Stimulated activated CD4-positive, alpha-beta T cell treated with anti-CD3 and anti-CD28 coated beads, Interleukin-2, amount 100 ng/mL, for 4 hours (primary cell): Measurements from ENCODE around the gene ZNF438.

Experiments
- DNase-seq: peaks from one replicate; pipeline ENCODE4 v3.0.0-alpha.2; 2020; ENCODE audit warnings: low read depth

The ZNF438 gene

GRCh38 chr10:30848396-30849032, 183.2 kb downstream of the ZNF438 start:
- DNase-seq, result no peak

DNA sequence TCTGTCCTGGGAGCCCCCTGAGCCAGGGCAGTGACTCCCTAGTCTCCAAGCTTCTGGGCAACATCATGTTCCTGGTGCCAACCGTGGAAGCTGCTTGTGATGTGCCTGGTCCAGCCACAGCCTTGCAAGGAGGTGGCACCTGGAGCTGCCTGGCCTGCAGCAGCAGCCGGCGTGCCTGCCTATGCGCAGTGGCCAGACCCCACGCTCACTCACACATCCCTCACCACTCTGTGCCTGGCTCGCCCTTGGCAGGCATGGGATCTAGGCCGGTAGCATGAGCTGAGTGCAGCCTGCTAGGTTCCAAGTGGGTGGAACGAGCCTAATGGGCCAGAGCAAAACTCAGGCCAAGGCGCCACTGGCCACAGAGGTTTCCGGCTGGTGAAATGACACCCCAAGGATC, 184.0 kb downstream of the ZNF438 start:
- no peak for DNase-seq

DNA sequence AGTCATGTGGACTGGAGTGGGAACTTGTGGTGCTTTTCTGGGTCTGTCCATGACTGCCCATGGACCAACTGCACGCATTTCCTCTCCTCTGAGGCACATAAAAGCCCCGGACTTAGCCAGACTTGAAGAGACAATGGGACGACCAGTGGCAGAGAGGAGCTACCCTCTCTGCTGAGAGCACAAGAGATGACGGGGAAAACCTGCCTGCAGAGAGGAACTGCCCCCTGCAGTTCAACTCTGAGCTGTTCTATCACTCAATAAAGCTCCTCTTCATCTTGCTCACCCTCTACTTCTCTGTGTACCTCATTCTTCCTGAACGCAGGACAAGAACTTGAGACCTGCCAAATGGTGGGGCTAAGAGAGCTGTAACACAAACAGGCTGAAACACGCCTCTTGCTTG, 184.5 kb downstream of the ZNF438 start:
- DNase-seq, result no peak

- DNase-seq, result no peak
Observed at GRCh38 chr10:30846710-30847109, 185.0 kb downstream of the ZNF438 start.

- DNase-seq, result no peak
Observed at GRCh38 chr10:30842894-30843293, 188.8 kb downstream of the ZNF438 start.

DNA sequence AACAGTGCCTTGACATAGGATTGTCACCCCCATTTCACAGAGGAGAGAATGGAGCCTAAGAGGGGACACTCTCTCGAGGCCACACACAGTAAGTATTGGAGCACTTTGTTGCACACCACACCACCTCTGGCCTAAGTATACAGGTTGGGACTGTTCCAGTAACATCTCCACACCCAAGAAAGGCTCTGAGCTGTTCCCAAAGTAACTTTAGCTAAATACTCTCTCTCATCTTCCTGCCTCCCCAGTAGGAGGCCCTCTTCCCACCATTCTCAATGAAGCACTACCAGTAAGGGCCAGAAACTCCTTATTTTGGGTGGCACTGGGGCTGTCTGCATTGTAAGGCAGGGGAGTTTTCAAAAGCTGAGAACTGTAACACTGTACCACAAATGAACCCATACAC, 189.5 kb downstream of the ZNF438 start:
- no peak for DNase-seq

DNA sequence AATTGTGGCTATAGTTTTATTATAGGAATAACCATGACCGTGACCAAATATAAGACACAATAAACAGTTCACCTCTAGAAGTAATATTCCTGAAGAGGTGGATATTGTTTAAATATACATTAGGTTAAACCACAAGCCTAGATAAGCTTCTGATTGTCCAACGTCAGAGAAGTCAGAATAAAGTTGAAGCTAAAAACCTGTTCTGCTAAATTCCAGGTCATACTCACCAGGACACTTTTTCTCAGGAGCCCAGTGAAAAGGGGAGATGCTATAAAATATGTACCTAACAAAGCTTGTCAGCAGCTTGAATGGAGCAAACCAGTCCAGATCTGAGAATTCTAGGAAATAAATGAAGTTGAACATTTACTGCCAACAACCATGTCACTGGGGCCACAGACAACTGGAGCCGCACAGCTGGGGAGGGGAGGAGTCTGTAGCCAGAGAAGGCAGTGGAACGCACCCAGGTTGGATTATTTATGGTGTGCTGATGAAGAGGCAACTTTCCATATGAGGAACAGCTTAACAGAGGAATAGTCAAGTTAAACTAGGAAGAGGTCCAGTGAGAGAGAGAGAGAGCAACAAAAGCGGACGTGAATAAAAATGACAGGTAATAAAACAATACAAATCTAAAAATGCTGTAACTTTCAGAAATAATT, 191.1 kb downstream of the ZNF438 start:
- no peak for DNase-seq

GRCh38 chr10:30839652-30840051, 192.0 kb downstream of the ZNF438 start:
- DNase-seq, result no peak

- no peak for DNase-seq
Observed at GRCh38 chr10:30836406-30836805, 195.3 kb downstream of the ZNF438 start.

GRCh38 chr10:30835146-30835545, 196.5 kb downstream of the ZNF438 start:
- no peak for DNase-seq

DNA sequence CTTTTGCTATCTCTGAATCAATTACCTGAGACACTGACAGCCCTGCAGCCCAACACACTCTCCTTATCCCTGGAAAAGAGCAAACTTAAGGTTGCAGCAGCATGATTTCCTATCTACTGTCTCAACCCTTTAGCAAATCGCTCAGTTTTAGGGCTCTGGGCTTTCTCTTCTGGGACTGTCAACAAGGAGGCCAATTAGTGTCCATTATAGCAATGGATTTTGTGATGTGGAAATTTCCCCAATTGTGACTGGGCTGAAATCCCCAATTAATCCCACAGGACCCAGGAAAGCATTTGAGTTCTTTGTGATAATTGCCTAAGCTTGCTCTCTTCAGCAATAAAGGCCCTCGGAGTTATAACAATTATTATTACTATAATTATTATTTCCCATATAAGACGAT, 197.0 kb downstream of the ZNF438 start:
- no peak for DNase-seq

DNA sequence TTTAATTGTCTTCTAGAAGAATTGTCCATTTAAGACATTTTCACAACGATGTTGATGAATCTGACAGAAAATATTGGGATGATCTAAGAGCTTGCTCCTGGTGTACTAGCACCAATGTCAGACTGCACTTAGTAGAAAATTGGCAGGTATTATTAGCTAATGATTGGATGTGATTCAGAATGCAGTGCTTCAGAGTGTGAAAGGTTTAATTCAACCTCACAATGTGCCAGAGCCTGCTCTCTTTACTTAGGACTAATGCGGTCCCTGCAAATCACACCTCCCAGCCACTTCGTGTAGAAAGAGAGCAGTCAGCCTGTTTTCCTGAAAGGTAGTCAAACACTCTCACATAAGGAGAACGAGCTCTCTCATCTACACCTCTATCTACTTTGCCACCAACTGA, 197.5 kb downstream of the ZNF438 start:
- DNase-seq, result no peak

- no peak for DNase-seq
Observed at GRCh38 chr10:30833628-30833970, 198.1 kb downstream of the ZNF438 start.

- no peak for DNase-seq
Observed at GRCh38 chr10:30832749-30833627, 198.7 kb downstream of the ZNF438 start.

DNA sequence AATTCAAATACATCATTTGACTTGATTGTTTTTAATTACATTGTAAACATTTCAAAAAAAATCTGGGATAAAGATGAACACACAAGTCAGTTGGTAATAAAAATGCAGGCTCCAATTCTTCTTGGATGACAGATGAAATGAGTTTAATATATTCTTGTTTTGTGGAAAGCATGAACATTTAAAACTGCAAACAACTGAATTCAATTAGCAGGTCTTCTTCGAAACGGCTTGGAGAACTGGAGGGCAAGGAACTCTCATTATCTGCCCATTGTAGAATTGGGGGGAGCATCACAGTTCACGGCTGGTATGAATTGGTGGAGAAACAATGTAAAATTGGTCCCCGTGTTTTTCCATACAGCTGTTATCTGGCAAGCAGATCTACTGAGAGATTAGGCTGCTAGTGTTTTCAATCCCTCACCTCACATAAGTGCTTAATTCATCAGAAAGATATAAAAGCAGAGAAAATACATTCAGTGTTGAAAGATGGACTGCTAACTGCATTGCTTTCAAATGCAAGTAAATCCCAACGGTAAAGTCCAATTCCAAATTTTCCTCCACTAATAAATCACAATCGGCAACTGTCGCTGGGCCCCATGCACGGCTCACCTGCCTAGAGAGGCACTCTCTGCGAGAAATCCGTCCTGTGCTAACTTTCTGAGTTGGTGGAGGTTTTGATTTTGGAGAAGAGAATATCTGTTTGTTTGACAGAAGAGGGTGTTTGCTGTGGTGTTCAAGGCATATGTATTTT, 199.5 kb downstream of the ZNF438 start:
- DNase-seq, result no peak

DNA sequence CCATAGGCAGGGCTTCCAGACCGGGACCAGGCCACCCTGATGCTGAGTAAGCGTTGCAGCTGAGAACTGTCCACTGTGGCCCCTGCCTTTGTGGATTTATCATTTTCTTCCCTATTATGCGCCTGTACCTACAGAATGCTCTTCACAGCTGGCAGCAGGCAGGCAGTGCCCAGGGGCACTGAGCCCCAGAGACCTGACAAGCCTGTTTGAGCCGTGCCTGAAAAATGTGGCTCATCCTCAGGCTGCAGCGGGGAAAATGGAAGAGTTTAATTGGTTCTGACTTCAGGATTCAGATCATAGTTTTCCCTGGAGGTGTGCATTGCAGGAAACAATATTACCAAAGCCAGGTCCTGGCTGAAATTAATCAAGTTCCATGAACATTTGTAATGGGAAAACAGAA, 200.2 kb downstream of the ZNF438 start:
- no peak for DNase-seq

GRCh38 chr10:30830315-30831230, 201.1 kb downstream of the ZNF438 start:
- no peak for DNase-seq

GRCh38 chr10:30829901-30830300, 201.8 kb downstream of the ZNF438 start:
- no peak for DNase-seq

GRCh38 chr10:30828680-30829079, 203.0 kb downstream of the ZNF438 start:
- no peak for DNase-seq

DNA sequence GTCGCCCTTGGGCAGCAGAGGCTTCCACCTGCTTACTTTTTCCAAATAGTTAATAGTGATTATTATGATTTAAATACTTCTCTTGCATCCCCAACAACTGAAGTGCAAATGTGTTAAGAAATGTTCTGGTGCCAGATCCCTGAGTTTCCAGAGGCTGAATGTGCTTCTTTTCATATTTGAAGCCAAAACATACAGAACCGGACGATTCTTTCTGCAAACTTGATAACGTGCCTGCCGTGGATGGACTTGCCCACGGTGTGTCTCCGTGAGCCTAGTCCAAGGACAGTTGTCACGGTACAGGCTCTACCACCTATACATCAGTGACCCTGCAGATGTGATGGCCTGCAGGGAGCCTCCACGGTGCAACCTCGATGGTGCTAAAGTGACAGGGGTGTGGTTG, 203.5 kb downstream of the ZNF438 start:
- DNase-seq, result no peak

GRCh38 chr10:30827531-30828120, 204.0 kb downstream of the ZNF438 start:
- DNase-seq, result no peak
